Endothelial cell of umbilical vein (primary cell): ENCODE data around the gene TECRL.

Source experiments
- CTCF ChIP-seq, 2 donors: IDR thresholded peaks; 1 replicate in 1 of 2; 2 replicates in 1 of 2; pipeline ENCODE4 v1.5.1; 2011; ENCODE audit warnings: low read length in 2 of 2, mild to moderate bottlenecking in 2 of 2, moderate library complexity in 2 of 2, control low read depth in 1 of 2, inconsistent platforms in 1 of 2, low read depth in 1 of 2; ENCODE audit not compliant: insufficient read depth in 1 of 2; ENCODE audit errors: extremely low read depth in 1 of 2
- POLR2AphosphoS5 ChIP-seq: IDR thresholded peaks from 2 replicates; pipeline ENCODE4 v1.6.1; 2012; ENCODE audit warnings: low read depth, mild to moderate bottlenecking, control low read depth, low read length, moderate library complexity; ENCODE audit not compliant: insufficient read depth

DNA sequence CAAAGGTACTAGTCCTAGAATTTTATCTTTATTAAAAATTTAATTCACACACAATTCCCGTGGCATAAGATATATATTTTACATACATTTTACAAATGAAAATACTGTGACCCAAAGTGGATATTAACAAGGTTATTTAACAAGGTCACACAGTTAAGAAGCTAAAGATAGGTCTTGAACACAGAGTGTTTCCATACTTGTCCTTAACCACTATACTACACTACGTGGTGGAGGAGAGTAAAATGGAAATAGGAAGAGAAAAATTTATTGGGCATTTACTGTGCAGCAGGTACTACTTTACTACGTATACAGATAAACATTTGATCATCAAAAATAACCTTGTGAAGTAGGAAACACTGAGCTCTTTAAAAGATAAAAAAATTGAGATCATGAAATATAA lies 14.8 kb downstream of the TECRL start:
- no peak for TF ChIP-seq CTCF (IDR thresholded peaks at IDR 0.05; ENCODE audit: extremely low read depth in 1 of 2, insufficient read depth in 1 of 2, low read depth in 1 of 2, low read length in 2 of 2)
- no peak for TF ChIP-seq POLR2AphosphoS5
